Endothelial cell of umbilical vein (primary cell): ENCODE data around the gene GPR18. TPM values are rescaled to one million over a fixed set of nuclear protein-coding genes. Genes with fewer than 3 reads are reported as not detected.

Source experiments
- BruUV-seq: library from RNA; stranded (reverse); fragments of 400-500 nt; replicated peaks from 2 replicates; lab custom pipeline; 2021; lab: Mats Ljungman, UMichigan
- CTCF ChIA-PET: fragments of 300-600, 350-600 bp; sonication (Branson Sonifier 250); formaldehyde crosslinking; loops from one replicate; lab custom pipeline; 2021; ENCODE audit warnings: antibody characterized with exemption, inconsistent platforms; lab: Charles Lee
- POLR2A ChIA-PET: fragments of 300-600, 350-600 bp; sonication (Branson Sonifier 250); formaldehyde crosslinking; loops from one replicate; lab custom pipeline; 2021; ENCODE audit warnings: antibody characterized with exemption, inconsistent platforms; lab: Charles Lee
- DNase-seq: peaks from one replicate; pipeline ENCODE4 v3.0.0-alpha.2; 2011; ENCODE audit warnings: low read depth, low spot score
- FAIRE-seq: peaks from 2 replicates; lab custom pipeline; 2011; peaks lifted over from hg19 to GRCh38; lab: Jason Lieb, UNC
- H2AFZ ChIP-seq: 2 replicates; pipeline ENCODE4 v1.6.0; 2012; ENCODE audit warnings: low read depth, low read length, control low read depth, inconsistent platforms
- H3K27ac ChIP-seq: 2 replicates; pipeline ENCODE4 v1.5.1; 2011; ENCODE audit warnings: low read depth, mild to moderate bottlenecking, control low read depth, low read length, moderate library complexity; ENCODE audit not compliant: insufficient read depth
- H3K27me3 ChIP-seq, 2 experiments: 2 replicates each; pipeline versions ENCODE4 v1.6.0 to v1.6.1; 2011; ENCODE audit warnings: low read length in 2 of 2, mixed read lengths in 1 of 2; ENCODE audit not compliant: control insufficient read depth in 2 of 2, insufficient read depth in 2 of 2
- H3K36me3 ChIP-seq, 2 experiments: 2 replicates in 1 of 2; 3 replicates in 1 of 2; pipeline ENCODE4 v1.5.1; 2011; ENCODE audit warnings: low read length in 2 of 2, mild to moderate bottlenecking in 1 of 2, moderate library complexity in 1 of 2; ENCODE audit not compliant: control insufficient read depth in 2 of 2, insufficient read depth in 2 of 2; ENCODE audit errors: extremely low read depth in 1 of 2
- H3K4me1 ChIP-seq: 3 replicates; pipeline ENCODE4 v1.5.1; 2011; ENCODE audit warnings: mild to moderate bottlenecking, low read length; ENCODE audit not compliant: control insufficient read depth, insufficient read depth; ENCODE audit errors: extremely low read depth
- H3K4me2 ChIP-seq: 2 replicates; pipeline ENCODE4 v1.6.1; 2011; ENCODE audit warnings: low read length, control low read depth, mixed read lengths; ENCODE audit not compliant: insufficient read depth
- H3K4me3 ChIP-seq, 3 experiments: fragments of 200-600 bp in 1 of 3; sonication (generic), shearing (Covaris generic) in 1 of 3; replicated peaks in 1 of 3; 2 replicates each; pipeline ENCODE4 v1.5.1; 2011 to 2016; ENCODE audit warnings: control low read depth in 3 of 3, low read length in 3 of 3, mild to moderate bottlenecking in 2 of 3, inconsistent platforms in 1 of 3, low read depth in 1 of 3, moderate library complexity in 1 of 3; ENCODE audit not compliant: insufficient read depth in 1 of 3
- H3K79me2 ChIP-seq: 2 replicates; pipeline ENCODE4 v1.6.0; 2012; ENCODE audit warnings: low read length, inconsistent platforms; ENCODE audit not compliant: control insufficient read depth, insufficient read depth
- H3K9ac ChIP-seq: replicated peaks from 2 replicates; pipeline ENCODE3; 2011; ENCODE audit warnings: low read length, control low read depth; ENCODE audit not compliant: insufficient read depth; ENCODE audit errors: extremely low read depth
- H3K9me1 ChIP-seq: replicated peaks from 3 replicates; pipeline ENCODE4 v1.6.0; 2011; ENCODE audit warnings: mild to moderate bottlenecking, low read length; ENCODE audit not compliant: control insufficient read depth, insufficient read depth; ENCODE audit errors: extremely low read depth
- H3K9me3 ChIP-seq: replicated peaks from 2 replicates; pipeline ENCODE4 v1.5.1; 2012; ENCODE audit warnings: low read length, inconsistent platforms; ENCODE audit not compliant: control insufficient read depth, insufficient read depth
- H4K20me1 ChIP-seq: replicated peaks from 2 replicates; pipeline ENCODE3; 2011; ENCODE audit warnings: mild to moderate bottlenecking, low read length; ENCODE audit not compliant: control insufficient read depth, insufficient read depth; ENCODE audit errors: extremely low read depth
- CTCF ChIP-seq, 2 donors: IDR thresholded peaks; 1 replicate in 1 of 2; 2 replicates in 1 of 2; pipeline ENCODE4 v1.5.1; 2011; ENCODE audit warnings: low read length in 2 of 2, mild to moderate bottlenecking in 2 of 2, moderate library complexity in 2 of 2, control low read depth in 1 of 2, inconsistent platforms in 1 of 2, low read depth in 1 of 2; ENCODE audit not compliant: insufficient read depth in 1 of 2; ENCODE audit errors: extremely low read depth in 1 of 2
- EZH2 ChIP-seq: IDR thresholded peaks from 2 replicates; pipeline ENCODE4 v1.6.1; 2012; ENCODE audit warnings: borderline replicate concordance, low read depth, mild to moderate bottlenecking, moderate library complexity, low read length, inconsistent platforms; ENCODE audit not compliant: severe bottlenecking
- FOS ChIP-seq: IDR thresholded peaks from 2 replicates; pipeline ENCODE4 v1.6.1; 2011; ENCODE audit warnings: mild to moderate bottlenecking, low read length, moderate library complexity, borderline replicate concordance; ENCODE audit not compliant: insufficient read depth
- GATA2 ChIP-seq: IDR thresholded peaks from 2 replicates; pipeline ENCODE4 v1.7.0; 2011; ENCODE audit warnings: low read depth, mild to moderate bottlenecking, moderate library complexity, mixed read lengths, low read length; ENCODE audit not compliant: insufficient read length, insufficient read depth
- JUN ChIP-seq: IDR thresholded peaks from 2 replicates; pipeline ENCODE4 v1.6.1; 2011; ENCODE audit warnings: borderline replicate concordance, low read depth; ENCODE audit not compliant: insufficient read length, insufficient read depth
- MAX ChIP-seq: IDR thresholded peaks from 2 replicates; pipeline ENCODE4 v1.6.1; 2011; ENCODE audit not compliant: insufficient read depth, insufficient read length
- MYC ChIP-seq: IDR thresholded peaks from one replicate; pipeline ENCODE4 v1.6.1; 2011; ENCODE audit warnings: mild to moderate bottlenecking, low read depth, low read length
- POLR2A ChIP-seq: IDR thresholded peaks from 2 replicates; pipeline ENCODE4 v1.6.1; 2012; ENCODE audit warnings: low read depth, mild to moderate bottlenecking, control low read depth, low read length
- POLR2AphosphoS5 ChIP-seq: IDR thresholded peaks from 2 replicates; pipeline ENCODE4 v1.6.1; 2012; ENCODE audit warnings: low read depth, mild to moderate bottlenecking, control low read depth, low read length, moderate library complexity; ENCODE audit not compliant: insufficient read depth
- dilution Hi-C: fragments of 300-500 bp; cut with MboI; formaldehyde crosslinking; loops from one replicate; pipeline ENCODE4 v1.15.0; 2019; ENCODE audit warnings: low sequenced_read_pairs; ENCODE audit not compliant: extremely low pct_ligation_motif_present
- intact Hi-C: fragments of 100-400 bp; cut with micrococcal nuclease; formaldehyde crosslinking; loops from one replicate; pipeline ENCODE4 v1.10.0; 2022
- polyA plus RNA-seq, 4 experiments: library from polyadenylated mRNA; depleted of rRNA in 3 of 4; stranded (reverse) in 3 of 4; unstranded in 1 of 4; fragments of >200 nt; gene quantifications; 2 replicates each; pipeline versions ENCODE4 v1.2.1 to v1.2.3, GENCODE V29; 2011 to 2012; ENCODE audit warnings: missing spikeins in 1 of 4
- total RNA-seq: library from RNA; stranded (reverse); gene quantifications from 2 replicates; pipeline ENCODE4 v1.2.3, GENCODE V29; 2021

GPR18 gene
- total and polyA plus RNA-seq, 2 donors (not counting 3 experiments of a cell fraction or from before 2014, with no cell fraction given) = not detected

- Histone ChIP-seq H3K9ac (no peak overlapping the region), H3K36me3 (no peaks in the 10 kb centered on the region), H3K4me1 (no peaks in the 10 kb centered on the region), H3K4me3 (no peak overlapping the region), H3K9me1 (no peaks in the 10 kb centered on the region), H3K9me3 (no peaks in the 10 kb centered on the region), H3K27me3 (no peaks in the 10 kb centered on the region), H3K4me2 (no peak overlapping the region), H3K27ac (no peak overlapping the region), H2AFZ (no peak overlapping the region), H3K79me2 (no peaks in the 10 kb centered on the region), H4K20me1 (no peaks in the 10 kb centered on the region)
- no TSS peak for BruUV-seq
- POLR2A ChIA-PET = interaction anchor here (0.6 kb wide), 1 partner anchor 384 kb away, joined by 3 read pairs; no protein-coding TSS in a partner anchor
- DNase-seq = no peak
- CTCF ChIA-PET = interaction anchor here (0.9 to 1.2 kb wide), 2 partner anchors 9 to 29 kb away, joined by 3 read pairs; no protein-coding TSS in a partner anchor
- intact Hi-C loops = no loop called here
- TF ChIP-seq FOS (no peak), POLR2A (no peak), MAX (no peak), EZH2 (no peak), JUN (no peak), CTCF (IDR thresholded peaks at IDR 0.05; ENCODE audit: extremely low read depth in 1 of 2, insufficient read depth in 1 of 2, low read depth in 1 of 2, low read length in 2 of 2) (no peak), MYC (no peak), POLR2AphosphoS5 (no peak), GATA2 (no peak)
- FAIRE-seq = no peak
- dilution Hi-C loops = no loop called here
Observed at GRCh38 chr13:99293178-99293577, 35.0 kb upstream of the GPR18 start.
